GM21825 (cell line): ENCODE measurements around the gene ENTPD8.

ENCODE experiments used
- ATAC-seq: cut with Tn5 transposase; IDR thresholded peaks from one replicate; pipeline ENCODE4 v1.9.1; 2021; ENCODE audit warnings: mild to moderate bottlenecking, moderate library complexity; ENCODE audit not compliant: unreplicated experiment

The ENTPD8 gene

DNA sequence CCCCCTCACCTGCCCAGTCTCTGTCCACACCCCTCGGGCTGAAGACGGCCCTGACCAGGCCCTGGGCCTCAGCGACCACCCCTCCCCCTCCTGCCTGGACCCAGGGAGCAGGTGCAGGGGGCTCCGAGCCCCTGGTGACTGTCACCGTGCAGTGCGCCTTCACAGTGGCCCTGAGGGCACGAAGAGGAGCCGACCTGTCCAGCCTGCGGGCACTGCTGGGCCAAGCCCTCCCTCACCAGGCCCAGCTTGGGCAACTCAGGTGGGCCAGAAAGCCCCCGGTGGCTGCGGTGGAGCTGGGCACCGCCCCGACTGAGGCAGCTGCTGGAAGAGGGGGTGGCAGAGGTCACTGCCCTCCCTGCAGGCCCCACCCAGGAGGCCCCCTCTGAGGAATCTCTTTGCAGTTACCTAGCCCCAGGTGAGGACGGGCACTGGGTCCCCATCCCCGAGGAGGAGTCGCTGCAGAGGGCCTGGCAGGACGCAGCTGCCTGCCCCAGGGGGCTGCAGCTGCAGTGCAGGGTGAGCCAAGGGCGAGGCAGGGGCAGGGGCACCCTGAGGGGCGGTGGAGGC is 7.7 kb downstream of the ENTPD8 start:
- ATAC-seq: no peak

DNA sequence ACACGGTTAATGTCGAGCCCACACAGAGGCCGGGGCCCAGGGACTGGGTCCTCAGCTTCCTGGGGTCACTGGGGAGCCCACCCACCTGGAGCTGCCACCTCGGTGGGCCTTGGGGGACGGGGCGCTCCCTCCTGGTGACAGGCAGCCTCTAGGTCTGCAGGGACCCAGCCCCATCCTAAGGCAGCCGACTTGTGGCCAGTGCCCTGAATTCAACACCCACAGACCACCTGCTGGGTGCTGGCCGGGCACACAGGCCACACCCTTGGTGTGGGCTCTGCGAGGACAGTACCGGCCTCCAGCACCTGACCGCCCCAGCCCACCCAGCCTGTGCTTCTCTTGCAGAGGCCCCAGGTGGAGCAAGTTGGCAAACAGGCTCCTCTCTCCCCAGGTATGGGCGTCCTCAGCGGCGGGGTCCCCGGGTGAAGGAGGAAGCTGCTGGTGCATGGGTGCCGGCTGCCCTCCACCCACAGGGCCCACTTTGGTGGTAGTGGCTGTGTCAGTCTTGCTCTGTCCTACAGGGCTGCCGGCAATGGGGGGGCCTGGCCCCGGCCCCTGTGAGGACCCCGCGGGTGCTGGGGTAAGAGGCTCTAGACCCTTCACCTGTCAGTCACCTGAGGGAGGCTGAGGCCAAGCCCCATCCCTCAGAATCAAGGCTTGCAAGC is 8.3 kb downstream of the ENTPD8 start:
- ATAC-seq: no peak

- no peak for ATAC-seq
Observed at GRCh38 chr9:137431416-137431931, 9.7 kb downstream of the ENTPD8 start.

GRCh38 chr9:137430723-137431415 is 10.3 kb downstream of the ENTPD8 start:
- ATAC-seq: no peak

DNA sequence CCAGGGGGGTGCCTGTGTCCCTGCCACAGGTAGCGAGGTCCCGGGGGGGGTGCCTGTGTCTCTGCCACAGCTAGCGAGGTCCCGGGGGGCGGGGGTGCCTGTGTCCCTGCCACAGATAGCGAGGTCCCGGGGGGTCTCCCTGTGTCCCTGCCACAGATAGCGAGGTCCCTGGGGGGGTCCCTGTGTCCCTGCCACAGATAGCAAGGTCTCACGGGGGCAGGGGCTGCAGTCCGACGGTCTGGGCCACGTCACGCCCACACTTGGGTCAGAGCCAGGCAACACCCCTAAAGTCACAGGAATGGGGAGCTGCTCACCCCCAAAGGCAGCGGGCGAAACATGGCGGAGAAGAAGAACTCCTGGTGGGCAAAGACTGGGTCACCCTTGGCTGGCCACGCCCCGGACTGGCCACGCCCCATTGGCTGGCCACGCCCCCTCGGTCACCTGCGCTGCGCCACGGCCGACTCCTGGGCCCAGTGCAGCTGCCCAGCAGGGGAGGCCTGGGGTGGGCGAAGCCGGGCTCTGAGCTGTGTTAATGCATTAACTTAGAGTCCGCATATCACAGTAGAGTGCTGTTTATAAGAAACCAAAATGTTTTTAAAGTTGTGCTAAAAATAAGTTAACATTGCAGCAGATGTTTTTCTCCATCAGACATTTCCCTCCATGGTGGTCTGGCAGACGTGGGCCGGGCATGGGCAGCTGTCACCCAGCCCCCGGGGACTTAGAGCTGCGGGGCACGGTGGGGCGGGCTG is 11.0 kb downstream of the ENTPD8 start:
- peak; percentile 44 for ATAC-seq

DNA sequence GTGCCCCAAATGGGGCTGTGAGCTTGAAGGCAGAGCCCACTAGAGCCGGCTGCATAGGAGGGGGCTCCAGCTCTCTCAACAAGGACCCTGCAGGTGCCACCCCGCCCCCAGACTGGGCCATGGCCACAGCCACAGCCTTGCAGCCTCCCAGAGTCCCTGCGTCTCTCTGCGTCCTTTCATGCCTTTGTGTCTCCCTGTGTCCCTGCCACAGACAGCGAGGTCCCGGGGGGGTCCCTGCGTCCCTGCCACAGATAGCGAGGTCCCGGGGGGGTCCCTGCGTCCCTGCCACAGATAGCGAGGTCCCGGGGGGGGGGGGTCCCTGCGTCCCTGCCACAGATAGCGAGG is 11.6 kb downstream of the ENTPD8 start:
- no peak for ATAC-seq

- ATAC-seq: no peak
Observed at GRCh38 chr9:137428841-137429545, 12.2 kb downstream of the ENTPD8 start.

DNA sequence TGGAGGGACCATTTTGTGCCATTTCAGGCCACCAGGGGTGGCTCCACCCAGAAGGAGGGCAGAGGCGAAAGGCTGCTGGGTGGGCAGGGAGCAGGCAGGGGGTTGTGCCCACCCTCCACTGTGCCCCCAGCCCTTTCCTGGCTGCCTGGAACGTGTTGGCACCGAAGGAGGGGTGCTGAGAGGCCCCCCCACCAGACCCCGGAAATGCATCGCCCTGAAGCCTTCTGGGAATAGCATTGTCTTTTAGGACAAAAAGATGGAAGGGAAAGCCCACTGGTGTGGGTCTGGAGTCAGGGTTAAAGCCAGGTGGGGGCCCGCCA is 12.9 kb downstream of the ENTPD8 start:
- no peak for ATAC-seq

DNA sequence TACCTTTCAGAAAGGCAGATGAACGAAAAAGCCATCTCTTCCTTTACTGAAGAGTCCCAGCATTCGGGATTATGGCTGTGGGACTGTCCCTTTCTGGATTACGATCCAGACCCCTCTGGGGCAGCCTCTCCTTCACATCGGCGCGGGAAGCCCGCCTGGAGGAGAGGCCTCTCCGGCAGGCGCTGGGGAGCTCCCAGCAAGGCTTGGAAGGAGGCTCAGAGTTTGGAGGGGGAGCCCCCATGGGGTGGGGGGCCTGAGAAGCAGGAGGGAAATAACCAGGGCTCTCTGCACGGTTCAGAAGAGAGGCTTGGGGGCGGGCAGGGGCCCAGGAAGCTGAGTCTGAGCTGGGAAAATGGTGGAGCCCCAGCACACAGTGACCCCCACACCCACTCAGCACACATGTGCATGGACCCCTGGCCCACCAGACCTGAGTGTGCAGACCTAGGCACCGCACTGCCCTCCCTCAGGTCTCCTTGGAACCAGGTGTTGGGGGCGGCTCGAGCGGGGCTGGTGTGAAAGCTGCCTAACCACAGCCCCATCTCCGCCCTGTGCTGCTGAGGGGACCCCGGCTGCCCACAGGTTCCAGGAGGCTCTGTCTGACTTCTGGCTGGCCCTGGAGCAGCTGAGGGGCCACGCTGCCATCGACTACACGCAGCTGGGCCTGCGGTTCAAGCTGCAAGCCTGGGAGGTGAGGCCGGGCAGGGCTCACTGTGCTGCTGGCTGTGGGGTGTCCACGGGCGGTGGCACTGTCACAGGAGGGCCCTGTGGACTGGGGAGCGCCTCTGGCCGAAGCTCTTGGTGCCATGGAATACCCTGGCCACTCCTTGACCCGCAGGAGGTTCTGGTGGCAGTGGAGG is 13.5 kb downstream of the ENTPD8 start:
- no peak for ATAC-seq

DNA sequence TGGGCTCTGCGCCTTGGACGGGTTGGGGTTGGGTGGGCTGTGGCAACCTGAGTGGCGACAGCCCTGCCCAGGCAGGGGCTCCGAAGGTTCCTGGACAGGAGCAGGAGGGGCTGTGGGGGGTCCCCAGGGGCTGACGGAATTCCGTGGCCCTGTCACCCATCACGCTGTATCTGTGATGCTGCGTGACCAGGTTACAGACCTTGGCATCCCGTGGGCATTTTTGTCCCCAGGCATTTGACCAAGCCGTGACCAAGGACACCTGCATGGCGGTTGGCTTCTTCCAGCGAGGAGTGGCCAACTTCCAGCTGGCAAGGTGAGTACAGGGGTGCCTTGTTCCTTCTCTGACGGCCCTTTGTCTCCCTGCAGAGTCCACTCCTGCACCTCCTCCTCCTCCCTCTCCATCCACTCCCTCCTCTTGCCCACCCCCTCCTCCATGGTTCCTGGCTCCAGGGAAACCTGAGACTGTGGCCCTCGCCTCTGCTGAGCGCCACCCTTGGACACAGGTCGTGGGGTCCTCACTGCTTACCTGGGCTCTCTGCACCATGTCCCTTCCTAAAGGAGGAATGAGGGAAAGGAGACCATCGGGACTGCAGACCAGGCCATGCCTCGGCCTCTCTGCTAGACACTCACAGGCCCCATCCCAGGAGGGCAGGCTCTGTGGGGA is 15.0 kb downstream of the ENTPD8 start:
- ATAC-seq: no peak

GRCh38 chr9:137423514-137424291 is 17.5 kb downstream of the ENTPD8 start:
- peak; percentile 24 for ATAC-seq

DNA sequence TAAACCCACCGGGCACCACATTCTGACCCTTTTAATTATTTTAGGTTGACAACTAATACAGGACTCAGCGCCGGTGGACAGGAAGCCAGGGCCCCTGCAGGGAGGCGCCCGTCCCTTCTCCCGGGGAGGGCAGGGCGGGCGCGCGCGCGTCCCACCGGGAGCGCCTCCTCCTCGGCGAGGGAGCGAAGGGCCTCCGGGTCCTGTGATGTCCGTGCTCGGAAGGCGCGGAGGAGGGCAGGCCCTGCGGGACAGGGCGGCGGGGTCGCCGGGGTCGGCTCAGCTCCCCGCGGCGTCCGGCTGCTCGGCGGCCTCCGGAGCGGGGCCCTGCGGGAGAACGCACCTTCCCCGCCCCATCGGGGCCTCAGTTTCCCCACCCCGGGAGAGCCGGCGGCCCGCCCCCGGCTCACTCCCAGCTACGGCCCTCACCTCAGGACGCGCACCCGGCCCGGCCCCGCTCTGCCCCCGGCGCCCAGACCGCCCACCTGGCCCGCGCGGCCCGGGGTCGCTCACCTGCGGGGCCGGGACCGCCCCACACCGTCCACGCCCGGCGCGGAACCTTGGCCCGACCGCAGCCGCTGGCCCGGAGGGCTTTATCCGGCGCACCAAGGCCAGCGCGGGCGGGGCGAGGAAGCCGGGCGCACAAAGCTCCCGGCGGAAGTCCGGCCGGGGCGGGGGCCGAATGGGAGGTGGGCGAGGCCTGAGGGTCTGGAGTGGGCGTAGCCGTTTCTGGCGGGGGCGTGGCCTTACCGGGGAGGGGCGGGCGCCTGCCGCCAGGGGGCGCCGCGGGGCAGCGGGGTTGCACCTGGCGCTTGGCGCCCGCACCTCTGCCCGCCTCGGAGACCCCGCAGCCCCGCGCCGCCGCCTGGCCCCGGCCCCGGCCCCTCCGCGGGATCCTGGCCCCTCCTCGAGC is 18.3 kb downstream of the ENTPD8 start, which contains the start of the genes EXD3 and NOXA1:
Gene EXD3 (minus strand): TSS at position 559 of the 910 bp plus-strand sequence. CDS start 27,805 bp downstream, outside the sequence.
Gene NOXA1 (plus strand): TSS at position 790 of the 910 bp plus-strand sequence. CDS start 137 bp downstream, outside the sequence.
- ATAC-seq: peak; percentile 84

- no peak for ATAC-seq
Observed at GRCh38 chr9:137421838-137422603, 19.1 kb downstream of the ENTPD8 start.

GRCh38 chr9:137417161-137418021 is 23.8 kb downstream of the ENTPD8 start:
- ATAC-seq: no peak

DNA sequence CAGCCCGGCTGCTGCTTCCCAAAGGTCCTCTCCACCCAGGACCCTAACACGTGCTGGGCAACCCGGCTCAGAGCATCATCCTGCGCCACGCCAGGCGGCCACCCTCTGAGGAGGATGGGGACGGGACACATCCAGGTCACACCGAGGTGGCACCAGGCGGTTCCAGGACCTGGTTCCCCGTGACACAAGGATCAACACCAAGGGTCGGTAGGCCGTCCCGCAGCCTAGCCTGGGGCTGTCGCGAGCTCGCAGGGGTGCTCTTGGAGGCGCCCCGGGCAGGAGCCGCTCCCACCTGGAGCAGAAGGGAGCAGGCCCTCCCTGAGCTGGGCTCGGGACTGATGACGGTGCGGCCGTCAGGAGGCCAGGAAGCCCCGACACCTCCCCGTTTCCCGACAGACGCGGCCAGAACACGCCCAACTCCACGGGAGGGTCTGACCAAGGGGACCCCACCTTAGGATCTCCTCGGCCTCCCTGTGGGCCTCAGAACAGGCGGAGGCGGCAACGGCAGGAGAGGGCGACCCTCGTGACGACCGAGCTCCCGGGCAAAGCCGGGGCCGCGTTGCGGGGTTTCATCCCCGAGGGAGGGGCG is 24.5 kb downstream of the ENTPD8 start:
- ATAC-seq: no peak
